Left ventricle myocardium superior (tissue), 1 donor: ENCODE results near the gene GYS1. TPM values are rescaled to one million over a fixed set of nuclear protein-coding genes. Genes with fewer than 3 reads are reported as not detected.

Experiments
- ATAC-seq: fragments of 200-7000 bp; cut with Tn5 transposase; one replicate; pipeline ENCODE4 v1.9.1; 2020; ENCODE audit warnings: mild to moderate bottlenecking, moderate library complexity
- DNase-seq: peaks from one replicate; pipeline ENCODE4 v3.0.0-alpha.2; 2020
- intact Hi-C: fragments of 100-400 bp; cut with micrococcal nuclease; formaldehyde crosslinking; loops from one replicate; pipeline ENCODE4 v1.11.0; 2022
- total RNA-seq: library from RNA; stranded (reverse); fragmentation: NEBNext Ultra II Directional; extraction: Animal tissue kit (Norgen Biotek cat#: 25700); gene quantifications from one replicate; pipeline ENCODE4 v1.2.1, GENCODE V29; 2021
- donor health status: DM: no; HTN: yes; CAD: no; lungs with severe emphysema.

The GYS1 gene
- total RNA-seq, 1 donor from 2014 or later = 103 TPM

- ATAC-seq (peak; percentile 0), DNase-seq (no peak)
- intact Hi-C loops = no loop called here
These were observed 25.5 kb downstream of the GYS1 start for GRCh38 chr19:48967346-48968178.

- intact Hi-C loops = no loop called here
- ATAC-seq = no peak
- DNase-seq = no peak
These were observed 26.4 kb downstream of the GYS1 start for GRCh38 chr19:48966541-48967345.

DNA sequence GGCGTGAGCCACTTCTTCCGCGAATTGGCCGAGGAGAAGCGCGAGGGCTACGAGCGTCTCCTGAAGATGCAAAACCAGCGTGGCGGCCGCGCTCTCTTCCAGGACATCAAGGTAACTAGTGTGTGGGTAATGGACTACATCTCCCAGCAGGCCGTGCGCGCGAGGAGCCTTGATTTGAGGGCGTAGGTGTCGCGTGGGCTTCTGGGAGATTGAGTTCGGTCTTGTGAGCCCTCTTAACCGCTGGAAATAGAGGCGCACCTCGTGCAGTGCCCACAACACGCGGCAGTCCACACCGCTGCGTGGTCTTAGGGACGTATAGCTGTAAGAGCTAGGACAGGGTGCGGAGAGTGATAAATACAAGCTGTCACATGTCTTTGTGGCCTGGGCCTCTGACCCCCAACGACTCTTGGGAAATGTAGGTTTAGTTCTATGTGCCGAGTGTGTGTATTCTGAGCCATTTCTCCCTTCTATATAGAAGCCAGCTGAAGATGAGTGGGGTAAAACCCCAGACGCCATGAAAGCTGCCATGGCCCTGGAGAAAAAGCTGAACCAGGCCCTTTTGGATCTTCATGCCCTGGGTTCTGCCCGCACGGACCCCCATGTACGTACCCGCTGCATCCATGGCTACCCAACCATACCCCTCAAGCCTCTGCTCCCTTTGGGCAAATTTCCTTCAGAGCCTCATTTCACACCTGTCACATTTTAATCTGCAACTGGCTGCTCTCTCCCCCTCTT is 27.1 kb downstream of the GYS1 start:
- intact Hi-C loops = no loop called here
- peak; percentile 91 for DNase-seq
- ATAC-seq = peak; percentile 68

DNA sequence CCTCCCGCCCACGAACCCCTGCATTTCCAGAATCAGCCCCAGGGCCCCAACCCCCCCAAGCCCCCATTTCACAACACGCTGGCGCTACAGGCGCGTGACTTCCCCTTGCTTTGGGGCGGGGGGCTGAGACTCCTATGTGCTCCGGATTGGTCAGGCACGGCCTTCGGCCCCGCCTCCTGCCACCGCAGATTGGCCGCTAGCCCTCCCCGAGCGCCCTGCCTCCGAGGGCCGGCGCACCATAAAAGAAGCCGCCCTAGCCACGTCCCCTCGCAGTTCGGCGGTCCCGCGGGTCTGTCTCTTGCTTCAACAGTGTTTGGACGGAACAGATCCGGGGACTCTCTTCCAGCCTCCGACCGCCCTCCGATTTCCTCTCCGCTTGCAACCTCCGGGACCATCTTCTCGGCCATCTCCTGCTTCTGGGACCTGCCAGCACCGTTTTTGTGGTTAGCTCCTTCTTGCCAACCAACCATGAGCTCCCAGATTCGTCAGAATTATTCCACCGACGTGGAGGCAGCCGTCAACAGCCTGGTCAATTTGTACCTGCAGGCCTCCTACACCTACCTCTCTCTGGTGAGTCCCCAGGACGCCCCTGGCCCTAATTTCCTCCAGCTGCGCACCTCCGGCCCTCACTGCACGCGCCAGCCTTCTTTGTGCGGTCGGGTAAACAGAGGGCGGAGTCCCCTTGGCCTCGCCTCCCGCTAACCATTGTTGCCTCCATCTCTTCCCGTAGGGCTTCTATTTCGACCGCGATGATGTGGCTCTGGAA is 27.9 kb downstream of the GYS1 start, which contains the start of gene FTL:
Gene FTL, plus strand, starts transcription at position 270 of the 766 bp plus-strand sequence. Its CDS starts 199 bp downstream, at position 469.
- ATAC-seq (peak; percentile 87), DNase-seq (peak; percentile 99)
- intact Hi-C loops = no loop called here

DNA sequence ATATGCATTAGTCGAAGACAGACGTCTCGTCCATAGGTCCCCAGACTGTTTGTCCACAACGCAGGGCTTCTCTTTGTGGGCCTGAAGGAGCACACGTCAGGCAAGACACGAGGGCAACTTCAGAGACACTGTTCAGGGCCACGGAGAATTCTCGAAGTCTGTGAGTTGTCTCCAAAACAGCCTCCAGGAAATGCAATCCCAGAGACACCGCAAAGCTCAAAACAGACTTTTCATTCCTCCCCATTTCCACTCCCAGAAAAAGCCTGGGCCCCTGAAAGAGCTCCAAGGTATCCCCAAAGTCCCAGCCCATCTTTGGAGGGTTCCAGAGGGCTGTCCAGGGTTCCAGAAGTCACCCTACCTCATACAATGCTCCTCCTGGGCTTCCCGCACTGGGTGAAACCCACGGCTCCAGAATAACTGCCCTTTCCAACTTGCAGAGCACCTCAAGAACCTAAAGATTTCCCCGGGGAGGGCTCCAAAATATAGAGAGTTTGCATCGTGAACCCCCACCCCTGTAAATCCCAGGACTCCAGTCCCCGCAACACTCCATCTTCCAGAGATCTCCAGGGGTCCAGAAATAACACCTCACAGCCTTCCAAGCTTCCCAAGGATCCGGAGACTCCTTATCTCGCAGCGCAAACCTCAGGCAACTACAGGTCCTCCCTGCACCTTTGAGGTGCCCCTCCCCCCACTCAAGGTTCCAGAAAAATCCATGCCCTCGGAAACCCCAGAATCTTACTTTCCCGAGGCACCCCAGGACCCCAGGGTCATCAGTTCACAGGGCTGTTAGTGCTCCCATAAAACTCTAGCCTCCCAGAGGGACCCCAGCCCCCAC is 28.7 kb downstream of the GYS1 start:
- intact Hi-C loops = no loop called here
- DNase-seq (peak; percentile 55), ATAC-seq (no peak)

DNA sequence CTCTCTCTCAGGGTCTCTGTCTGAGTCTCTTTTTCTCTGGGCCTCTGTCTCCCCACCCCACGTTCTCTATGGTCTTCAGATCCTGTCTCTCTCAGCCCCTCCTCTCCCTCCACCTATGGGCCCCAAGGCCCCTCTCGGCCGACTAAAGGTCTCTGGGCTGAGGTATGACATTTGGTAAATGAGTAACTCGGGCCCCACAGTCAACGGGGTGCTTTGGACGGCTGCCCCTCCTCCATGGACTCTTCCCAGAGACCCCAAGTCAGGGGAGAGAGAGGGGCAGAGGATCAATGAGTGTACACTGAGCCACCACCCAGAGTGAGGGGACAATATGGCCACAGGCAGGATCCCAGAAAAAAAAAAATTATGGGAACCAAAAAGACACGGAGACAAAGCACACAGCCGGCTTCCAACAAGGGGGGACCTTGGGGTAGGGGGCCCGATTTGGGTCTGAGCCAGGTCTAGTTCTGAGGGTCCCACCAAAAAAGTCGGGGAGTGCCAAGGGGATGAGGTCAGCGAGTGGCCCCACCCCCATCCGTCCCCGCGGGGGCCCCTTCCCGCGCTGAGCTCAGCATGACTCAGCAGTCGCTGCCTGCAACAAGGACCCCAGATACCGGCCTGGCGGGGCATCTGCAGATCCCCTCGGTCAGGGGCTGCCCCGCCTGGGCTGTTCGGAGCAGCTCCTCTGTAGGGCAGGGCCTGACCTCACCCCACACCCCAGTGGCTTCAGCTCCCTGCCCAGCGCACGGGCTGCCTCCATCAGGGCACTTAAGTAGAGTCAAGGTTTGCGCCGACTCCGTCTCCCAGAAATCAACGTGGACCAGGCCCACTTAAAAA is 29.5 kb downstream of the GYS1 start:
- intact Hi-C loops = no loop called here
- DNase-seq = peak; percentile 84
- ATAC-seq = peak; percentile 22

DNA sequence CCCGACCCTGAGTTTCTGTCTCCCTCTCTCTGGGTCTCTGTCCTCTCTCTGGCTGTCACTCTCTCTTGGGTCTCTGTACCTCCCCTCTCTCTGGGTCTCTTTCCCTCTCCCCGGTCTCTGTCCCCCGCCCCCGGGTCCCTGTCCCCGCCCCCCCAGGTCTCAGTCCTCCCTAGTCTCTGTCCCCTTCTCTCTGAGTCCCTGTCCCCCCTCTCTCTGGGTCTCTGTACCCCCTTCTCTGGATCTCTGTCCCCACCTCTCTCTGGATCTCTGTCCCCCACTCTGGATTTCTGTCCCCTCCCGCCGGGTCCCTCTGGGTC is 30.3 kb downstream of the GYS1 start:
- intact Hi-C loops = no loop called here
- no peak for DNase-seq
- ATAC-seq = no peak

- ATAC-seq = no peak
- DNase-seq = peak; percentile 63
- intact Hi-C loops = no loop called here
These were observed 30.9 kb downstream of the GYS1 start for GRCh38 chr19:48962029-48962848.

- intact Hi-C loops = no loop called here
- ATAC-seq (no peak), DNase-seq (no peak)
These were observed 31.5 kb downstream of the GYS1 start for GRCh38 chr19:48961673-48962028.

DNA sequence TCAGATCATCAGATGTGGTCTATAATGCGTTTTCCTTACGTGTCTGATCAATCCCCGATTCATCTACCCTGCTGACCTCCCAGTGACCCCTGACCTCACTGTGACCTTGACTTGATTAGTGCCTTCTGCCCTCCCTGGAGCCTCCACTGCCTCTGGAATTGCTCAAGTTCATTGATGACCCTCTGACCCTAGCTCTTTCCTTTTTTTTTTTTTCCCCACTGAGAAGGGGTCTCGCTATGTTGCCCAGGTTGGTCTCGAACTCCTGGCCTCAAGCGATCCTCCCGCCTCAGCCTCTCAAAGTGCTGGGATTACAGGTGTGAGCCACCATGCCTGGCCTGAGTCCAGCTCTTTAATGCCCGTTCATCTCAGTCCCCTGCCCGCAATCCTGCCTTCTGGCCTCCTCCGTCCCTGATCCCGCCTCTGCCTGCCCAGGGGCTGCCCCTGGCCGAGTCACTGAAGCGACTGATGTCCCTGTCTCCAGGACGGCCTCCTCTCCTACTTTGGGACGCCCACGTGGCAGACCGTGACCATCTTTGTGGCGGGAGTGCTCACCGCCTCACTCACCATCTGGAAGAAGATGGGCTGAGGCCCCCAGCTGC is 32.0 kb downstream of the GYS1 start:
- no peak for ATAC-seq
- DNase-seq = no peak
- intact Hi-C loops = no loop called here

DNA sequence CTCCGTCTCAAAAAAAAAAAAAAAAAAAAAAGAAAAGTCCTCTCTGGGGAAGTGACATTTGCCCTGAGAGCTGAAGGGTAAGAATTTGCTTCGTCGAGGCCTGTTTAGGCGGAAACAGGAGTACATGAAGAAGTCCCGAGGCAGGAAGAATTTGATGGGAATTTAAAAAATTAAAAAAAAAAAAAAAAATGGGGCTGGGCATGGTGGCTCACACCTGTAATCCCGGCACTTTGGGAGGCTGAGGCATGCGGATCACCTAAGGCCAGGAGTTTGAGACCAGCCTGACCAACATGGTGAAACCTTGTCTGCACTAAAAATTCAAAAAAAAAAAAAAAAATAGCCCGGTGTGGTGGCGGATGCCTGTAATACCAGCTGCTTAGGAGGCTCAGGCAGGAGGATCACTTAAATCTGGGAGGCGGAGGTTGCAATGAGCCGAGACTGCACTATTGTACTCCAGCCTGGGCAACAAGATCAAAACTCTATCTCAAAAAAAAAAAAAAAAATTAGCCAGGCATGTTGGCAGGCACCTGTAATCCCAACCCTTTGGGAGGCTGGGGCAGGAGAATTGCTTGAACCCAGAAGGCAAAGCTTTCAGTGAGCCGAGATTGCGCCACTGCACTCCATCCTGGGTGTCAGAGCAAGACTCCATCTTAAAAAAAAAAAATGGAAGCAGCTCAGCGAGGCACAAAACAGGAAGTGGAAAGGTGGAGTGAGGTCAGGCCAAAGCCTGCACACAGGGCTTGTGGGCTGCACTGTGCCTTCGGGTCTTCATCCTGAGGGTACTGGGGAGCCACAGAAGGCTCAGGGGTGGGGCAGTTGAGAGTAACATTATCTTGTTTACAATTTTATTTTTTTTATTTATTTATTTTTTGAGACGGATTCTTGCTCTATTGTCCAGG is 33.5 kb downstream of the GYS1 start:
- intact Hi-C loops = no loop called here
- DNase-seq (no peak), ATAC-seq (no peak)

DNA sequence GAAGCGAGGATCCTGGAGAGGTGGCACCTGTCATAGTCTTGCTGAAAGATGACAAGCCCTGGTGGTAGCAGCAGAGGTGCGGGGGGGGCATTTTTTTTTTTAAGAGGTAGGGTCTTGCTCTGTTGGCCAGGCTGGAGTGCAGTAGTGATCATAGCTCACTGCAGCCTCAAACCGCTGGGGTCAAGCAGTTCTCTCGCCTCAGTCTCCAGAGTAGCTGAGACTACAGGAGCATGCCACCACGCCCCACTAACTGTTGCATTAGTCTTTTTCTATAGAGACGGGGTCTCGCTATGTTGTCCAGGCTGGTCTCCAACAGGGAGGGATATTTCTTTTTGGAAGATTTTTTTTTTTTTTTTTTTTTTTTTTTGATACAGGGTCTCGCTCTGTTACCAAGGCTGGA is 35.1 kb downstream of the GYS1 start:
- intact Hi-C loops = no loop called here
- no peak for ATAC-seq
- DNase-seq = no peak

GRCh38 chr19:48955308-48955958 is 37.7 kb downstream of the GYS1 start:
- intact Hi-C loops = no loop called here
- ATAC-seq (no peak), DNase-seq (no peak)

DNA sequence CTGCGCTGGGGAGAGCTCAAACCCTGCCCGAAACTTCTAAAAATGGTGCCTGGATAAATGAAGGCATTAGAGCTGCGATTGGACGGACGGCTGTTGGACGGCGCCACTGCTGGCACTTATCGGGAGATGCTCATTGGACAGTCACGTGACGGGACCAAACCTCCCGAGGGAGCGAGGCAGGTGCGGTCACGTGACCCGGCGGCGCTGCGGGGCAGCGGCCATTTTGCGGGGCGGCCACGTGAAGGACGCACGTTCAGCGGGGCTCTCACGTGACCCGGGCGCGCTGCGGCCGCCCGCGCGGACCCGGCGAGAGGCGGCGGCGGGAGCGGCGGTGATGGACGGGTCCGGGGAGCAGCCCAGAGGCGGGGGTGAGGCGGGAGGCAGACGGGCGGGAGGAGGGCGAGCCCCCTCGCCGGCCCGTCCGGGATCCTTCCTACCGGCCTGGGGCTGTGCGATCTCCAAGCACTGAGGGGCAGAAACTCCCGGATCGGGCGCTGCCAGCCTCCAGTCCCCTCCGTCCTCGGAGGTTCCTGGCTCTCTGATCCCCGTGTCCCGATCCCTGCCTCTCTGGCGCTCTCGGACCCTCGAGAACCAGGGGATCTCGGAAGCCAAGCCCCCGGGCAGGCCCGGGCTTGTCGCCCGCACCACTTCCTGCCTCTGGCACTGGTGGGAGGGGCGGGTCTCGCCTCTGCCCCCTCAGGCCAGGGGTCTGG is 38.4 kb downstream of the GYS1 start, which contains the start of gene BAX:
Gene BAX, plus strand, starts transcription at position 281 of the 713 bp plus-strand sequence. Its CDS starts 54 bp downstream, at position 335.
- intact Hi-C loops = no loop called here
- peak; percentile 95 for ATAC-seq

More for the DNA sequence above, 38.4 kb downstream of the GYS1 start, which contains the start of gene BAX:
- DNase-seq = peak; percentile 99
